ENCODE data around the gene SHOC2.

DNA sequence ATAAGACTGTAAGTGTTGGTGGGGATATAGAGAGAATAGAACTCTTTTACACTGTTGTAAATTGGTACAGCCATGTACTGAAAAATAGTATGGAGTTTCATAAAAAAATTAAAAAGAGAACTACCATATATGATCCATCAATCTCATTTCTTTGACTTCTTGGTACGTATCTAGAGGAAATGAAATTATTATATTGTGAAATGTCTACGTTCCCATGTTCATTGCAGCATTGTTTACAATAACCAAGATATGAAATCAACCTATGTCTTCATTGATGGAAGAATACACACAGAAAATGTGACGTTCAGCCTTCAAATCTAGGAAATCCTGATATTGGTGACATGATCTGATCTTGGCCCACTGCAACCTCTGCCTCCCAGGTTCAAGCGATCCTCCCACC lies 32.0 kb downstream of the SHOC2 start:
- TF ChIP-seq POLR2A (IDR thresholded peaks at IDR 0.05; ENCODE audit: low read depth, low read length) (no peak), POLR2AphosphoS5 (IDR thresholded peaks at IDR 0.05; ENCODE audit: low read depth, low read length) (no peak)

Data from GM12892 (cell line).